H9 (cell line): Measurements from ENCODE around the gene SEPTIN5. TPM values are rescaled to one million over a fixed set of nuclear protein-coding genes. Genes with fewer than 3 reads are reported as not detected.

Source experiments
- DNase-seq: peaks from one replicate; pipeline ENCODE4 v3.0.0-alpha.2; 2017
- H2AFZ ChIP-seq: one replicate; pipeline ENCODE4 v1.6.1; 2013; ENCODE audit warnings: mild to moderate bottlenecking, low read length, control low read depth, moderate library complexity
- H2AK5ac ChIP-seq: 2 replicates; pipeline ENCODE4 v1.6.1; 2013; ENCODE audit warnings: low read length, control low read depth, mixed read lengths; ENCODE audit not compliant: insufficient read length
- H2BK120ac ChIP-seq: one replicate; pipeline ENCODE4 v1.6.1; 2013; ENCODE audit warnings: low read depth, mild to moderate bottlenecking, low read length, control low read depth, inconsistent platforms; ENCODE audit not compliant: poor library complexity, severe bottlenecking
- H2BK12ac ChIP-seq: 2 replicates; pipeline ENCODE4 v1.6.1; 2013; ENCODE audit warnings: low read length, control low read depth, mixed read lengths, low read depth; ENCODE audit not compliant: insufficient read length
- H2BK15ac ChIP-seq: 2 replicates; pipeline ENCODE4 v1.6.1; 2013; ENCODE audit warnings: low read depth, low read length, control low read depth
- H2BK20ac ChIP-seq: one replicate; pipeline ENCODE4 v1.6.1; 2013; ENCODE audit warnings: low read depth, mild to moderate bottlenecking, low read length, control low read depth, inconsistent platforms; ENCODE audit not compliant: poor library complexity, severe bottlenecking
- H2BK5ac ChIP-seq: 2 replicates; pipeline ENCODE4 v1.6.1; 2013; ENCODE audit warnings: low read length, control low read depth, mixed read lengths; ENCODE audit not compliant: insufficient read length
- H3K14ac ChIP-seq: 2 replicates; pipeline ENCODE4 v1.6.1; 2013; ENCODE audit warnings: low read length, control low read depth; ENCODE audit not compliant: insufficient read depth
- H3K18ac ChIP-seq: 2 replicates; pipeline ENCODE4 v1.6.1; 2013; ENCODE audit warnings: low read depth, mild to moderate bottlenecking, mixed read lengths, low read length, control low read depth; ENCODE audit not compliant: insufficient read length
- H3K23ac ChIP-seq: 2 replicates; pipeline ENCODE4 v1.6.1; 2013; ENCODE audit warnings: low read length, control low read depth, mixed read lengths, low read depth; ENCODE audit not compliant: insufficient read length
- H3K23me2 ChIP-seq: 2 replicates; pipeline ENCODE4 v1.6.1; 2013; ENCODE audit warnings: low read depth, mild to moderate bottlenecking, mixed read lengths, low read length, control low read depth; ENCODE audit not compliant: insufficient read length, poor library complexity, severe bottlenecking
- H3K27ac ChIP-seq: 2 replicates; pipeline ENCODE4 v1.5.1; 2013; ENCODE audit warnings: low read length, control low read depth, mixed read lengths, low read depth; ENCODE audit not compliant: insufficient read length
- H3K27me3 ChIP-seq: 2 replicates; pipeline ENCODE4 v1.6.1; 2013; ENCODE audit warnings: low read length, control low read depth, inconsistent platforms; ENCODE audit not compliant: insufficient read depth
- H3K4ac ChIP-seq: 2 replicates; pipeline ENCODE4 v1.6.1; 2013; ENCODE audit warnings: low read depth, mild to moderate bottlenecking, control low read depth, inconsistent platforms, low read length, moderate library complexity
- H3K4me1 ChIP-seq: 2 replicates; pipeline ENCODE4 v1.6.1; 2013; ENCODE audit warnings: low read length, control low read depth, inconsistent platforms; ENCODE audit not compliant: insufficient read depth
- H3K4me2 ChIP-seq: 2 replicates; pipeline ENCODE4 v1.6.1; 2013; ENCODE audit warnings: low read length, control low read depth, mixed read lengths; ENCODE audit not compliant: insufficient read length, insufficient read depth
- H3K56ac ChIP-seq: 2 replicates; pipeline ENCODE4 v1.6.1; 2013; ENCODE audit warnings: low read depth, mild to moderate bottlenecking, mixed read lengths, low read length, control low read depth; ENCODE audit not compliant: insufficient read length
- H3K79me1 ChIP-seq: 2 replicates; pipeline ENCODE4 v1.6.1; 2013; ENCODE audit warnings: low read depth, mild to moderate bottlenecking, moderate library complexity, low read length, control low read depth, inconsistent platforms; ENCODE audit not compliant: insufficient read depth, poor library complexity, severe bottlenecking
- H3K79me2 ChIP-seq: 2 replicates; pipeline ENCODE4 v1.6.1; 2013; ENCODE audit warnings: low read length, control low read depth, inconsistent platforms; ENCODE audit not compliant: insufficient read depth
- H3K9ac ChIP-seq: 2 replicates; pipeline ENCODE4 v1.6.1; 2013; ENCODE audit warnings: low read length, control low read depth, mixed read lengths; ENCODE audit not compliant: insufficient read length; ENCODE audit errors: extremely low read depth
- H3K9me3 ChIP-seq: one replicate; pipeline ENCODE4 v1.6.1; 2013; ENCODE audit warnings: low read depth, low read length, inconsistent platforms; ENCODE audit not compliant: control insufficient read depth
- H3T11ph ChIP-seq: one replicate; pipeline ENCODE4 v1.6.1; 2013; ENCODE audit warnings: mild to moderate bottlenecking, low read length, control low read depth, inconsistent platforms
- H4K20me1 ChIP-seq: one replicate; pipeline ENCODE4 v1.6.1; 2013; ENCODE audit not compliant: control insufficient read depth, insufficient read length, insufficient read depth
- H4K5ac ChIP-seq: 2 replicates; pipeline ENCODE4 v1.6.1; 2013; ENCODE audit warnings: low read depth, mild to moderate bottlenecking, mixed read lengths, low read length, control low read depth; ENCODE audit not compliant: insufficient read length
- H4K8ac ChIP-seq: replicated peaks from 2 replicates; pipeline ENCODE4 v1.6.1; 2013; ENCODE audit warnings: low read length, control low read depth, mixed read lengths, low read depth; ENCODE audit not compliant: insufficient read length
- H4K91ac ChIP-seq: 2 replicates; pipeline ENCODE4 v1.6.1; 2013; ENCODE audit warnings: low read depth, mild to moderate bottlenecking, moderate library complexity, mixed read lengths, low read length, control low read depth; ENCODE audit not compliant: insufficient read length
- H3K27ac Mint-ChIP-seq, 3 experiments: 2 replicates in 2 of 3; 3 replicates in 1 of 3; pipeline ENCODE4 v1.8.0; 2020 to 2021; ENCODE audit warnings: mixed read lengths in 3 of 3, mild to moderate bottlenecking in 1 of 3, moderate library complexity in 1 of 3
- H3K27me3 Mint-ChIP-seq: 2 replicates; pipeline ENCODE4 v1.8.0; 2021; ENCODE audit warnings: low read depth, mild to moderate bottlenecking, moderate library complexity, mixed read lengths
- H3K36me3 Mint-ChIP-seq, 3 experiments: 2 replicates in 2 of 3; 3 replicates in 1 of 3; pipeline ENCODE4 v1.8.0; 2020 to 2021; ENCODE audit warnings: low read depth in 3 of 3, mixed read lengths in 3 of 3; ENCODE audit not compliant: insufficient read depth in 1 of 3
- H3K4me1 Mint-ChIP-seq, 2 experiments: 2 replicates each; pipeline ENCODE4 v1.8.0; 2020; ENCODE audit warnings: mixed read lengths in 2 of 2
- H3K4me3 Mint-ChIP-seq, 2 experiments: 2 replicates in 1 of 2; 3 replicates in 1 of 2; pipeline ENCODE4 v1.8.0; 2020 to 2021; ENCODE audit warnings: mild to moderate bottlenecking in 2 of 2, mixed read lengths in 2 of 2, moderate library complexity in 1 of 2
- H3K9me3 Mint-ChIP-seq, 2 experiments: 2 replicates in 1 of 2; 3 replicates in 1 of 2; pipeline ENCODE4 v1.8.0; 2020; ENCODE audit warnings: mild to moderate bottlenecking in 2 of 2, mixed read lengths in 2 of 2, moderate library complexity in 1 of 2
- WGBS: extraction: QIAGEN DNeasy Blood & Tissue Kit; methylation state at CpG from one replicate; pipeline ENCODE4 v1.1.7; 2013; ENCODE audit warnings: missing lambda C conversion rate, low lambda C conversion rate, mixed read lengths; ENCODE audit not compliant: insufficient read length; ENCODE audit errors: extremely low coverage; 5-methylcytosine and 5-hydroxymethylcytosine counted together
- total RNA-seq: library from RNA; stranded (reverse); gene quantifications from 2 replicates; pipeline ENCODE4 v1.2.1, GENCODE V29; 2021
- TF ChIP-seq, protein P1 (sequence below): fragments of 200-600 bp; sonication (generic); conservative IDR thresholded peaks from 3 replicates; pipeline ENCODE4 v1.8.0; 2021; ENCODE audit warnings: antibody characterized with exemption, mild to moderate bottlenecking

Gene SEPTIN5
- total RNA-seq, 1 experiment from 2014 or later, result 17.8 TPM

DNA sequence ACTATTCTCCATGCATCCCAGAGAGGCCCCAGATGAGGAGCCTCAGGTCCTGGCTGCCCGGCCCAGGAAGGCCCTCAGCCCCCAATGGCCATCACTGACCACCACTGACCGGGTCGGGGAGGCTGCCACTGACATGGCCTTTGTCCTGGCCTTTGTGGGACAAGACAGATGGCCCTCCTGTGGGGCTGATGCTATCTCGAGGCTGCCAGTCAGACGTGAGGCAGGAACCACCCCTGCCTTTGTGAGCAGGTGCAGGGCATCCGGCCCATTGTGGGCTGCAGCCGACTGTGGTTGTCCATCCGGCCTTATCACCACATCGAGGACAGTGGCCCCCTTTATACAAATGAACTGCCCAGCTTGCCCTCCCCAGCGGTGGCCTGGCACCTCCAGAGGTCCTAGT is 14.5 kb downstream of the SEPTIN5 start:
- no peak overlapping the region for H3K14ac ChIP-seq
- WGBS, result no CpG with 5 or more reads among the region's 10 CpGs
- peaks cover 4 to 9% of the 10 kb centered on the region in 2 experiments; a peak in 2 of 4 replicates for H3K4me1 Mint-ChIP-seq
- no peak overlapping the region for H2BK15ac ChIP-seq
- no peak overlapping the region for H4K5ac ChIP-seq
- no peaks in the 10 kb centered on the region for H3K79me2 ChIP-seq
- peaks cover 67% of the 10 kb centered on the region for H3K27me3 Mint-ChIP-seq
- peaks cover 35% of the 10 kb centered on the region; the same call in 1 of the 2 replicates for H3K27me3 ChIP-seq
- H3K56ac ChIP-seq, result no peak overlapping the region
- H4K20me1 ChIP-seq, result peaks cover 7% of the 10 kb centered on the region
- H3K27ac Mint-ChIP-seq, result no peak overlapping the region
- H3T11ph ChIP-seq, result no peak overlapping the region
- H3K23ac ChIP-seq, result no peak overlapping the region
- H3K4me1 ChIP-seq, result no peaks in the 10 kb centered on the region
- H3K9me3 Mint-ChIP-seq, result peaks cover 8 to 19% of the 10 kb centered on the region in 2 experiments; a peak in 3 of 5 replicates
- H2AFZ ChIP-seq, result no peak overlapping the region
- no peaks in the 10 kb centered on the region for H3K79me1 ChIP-seq
- H4K91ac ChIP-seq, result no peak overlapping the region
- no peak for DNase-seq
- no peak overlapping the region for H2BK120ac ChIP-seq
- H4K8ac ChIP-seq, result no peak overlapping the region
- no peak overlapping the region for H2BK20ac ChIP-seq
- H3K9ac ChIP-seq, result no peak overlapping the region
- peaks cover 4% of the 10 kb centered on the region for H3K23me2 ChIP-seq
- no peak overlapping the region for H2BK12ac ChIP-seq
- no peaks in the 10 kb centered on the region; a peak in 2 of 7 replicates for H3K36me3 Mint-ChIP-seq
- no peak overlapping the region for H3K4me3 Mint-ChIP-seq
- TF ChIP-seq, protein P1, sequence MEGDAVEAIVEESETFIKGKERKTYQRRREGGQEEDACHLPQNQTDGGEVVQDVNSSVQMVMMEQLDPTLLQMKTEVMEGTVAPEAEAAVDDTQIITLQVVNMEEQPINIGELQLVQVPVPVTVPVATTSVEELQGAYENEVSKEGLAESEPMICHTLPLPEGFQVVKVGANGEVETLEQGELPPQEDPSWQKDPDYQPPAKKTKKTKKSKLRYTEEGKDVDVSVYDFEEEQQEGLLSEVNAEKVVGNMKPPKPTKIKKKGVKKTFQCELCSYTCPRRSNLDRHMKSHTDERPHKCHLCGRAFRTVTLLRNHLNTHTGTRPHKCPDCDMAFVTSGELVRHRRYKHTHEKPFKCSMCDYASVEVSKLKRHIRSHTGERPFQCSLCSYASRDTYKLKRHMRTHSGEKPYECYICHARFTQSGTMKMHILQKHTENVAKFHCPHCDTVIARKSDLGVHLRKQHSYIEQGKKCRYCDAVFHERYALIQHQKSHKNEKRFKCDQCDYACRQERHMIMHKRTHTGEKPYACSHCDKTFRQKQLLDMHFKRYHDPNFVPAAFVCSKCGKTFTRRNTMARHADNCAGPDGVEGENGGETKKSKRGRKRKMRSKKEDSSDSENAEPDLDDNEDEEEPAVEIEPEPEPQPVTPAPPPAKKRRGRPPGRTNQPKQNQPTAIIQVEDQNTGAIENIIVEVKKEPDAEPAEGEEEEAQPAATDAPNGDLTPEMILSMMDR, result no peak
- H2BK5ac ChIP-seq, result no peak overlapping the region
- H3K18ac ChIP-seq, result no peak overlapping the region
- no peak overlapping the region for H3K4me2 ChIP-seq
- H2AK5ac ChIP-seq, result no peak overlapping the region
- no peak overlapping the region for H3K4ac ChIP-seq
- H3K9me3 ChIP-seq, result no peaks in the 10 kb centered on the region
- H3K27ac ChIP-seq, result no peak overlapping the region
